GM18907 (cell line): ENCODE data around the gene PIK3C2G.
"Not testable (repeated sequence)": the region's sequence is repeated elsewhere in the genome, so short reads cannot be mapped to it uniquely, and the experiment has no call there.

ENCODE experiments used
- ATAC-seq: cut with Tn5 transposase; IDR thresholded peaks from one replicate; pipeline ENCODE4 v1.9.1; 2021; ENCODE audit warnings: mild to moderate bottlenecking, moderate library complexity; ENCODE audit not compliant: unreplicated experiment

PIK3C2G gene

DNA sequence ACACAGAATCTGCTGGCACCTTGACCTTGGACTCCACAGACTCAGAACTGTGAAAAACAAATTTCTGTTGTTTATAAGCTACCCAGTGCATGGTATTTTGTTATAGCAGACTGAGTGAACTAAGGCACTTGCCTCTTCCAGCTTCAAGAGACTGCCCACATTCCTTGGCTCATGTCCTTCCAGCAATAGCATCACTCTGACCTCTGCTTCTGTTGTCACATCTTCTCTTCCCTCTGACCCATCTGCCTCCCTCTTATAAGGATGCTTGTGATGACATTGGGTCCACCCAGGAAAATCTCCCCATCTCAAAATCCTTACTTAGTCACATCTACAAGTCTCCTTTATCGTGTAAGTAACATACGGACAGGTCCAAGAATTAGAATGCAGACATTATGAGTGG is 200.4 kb downstream of the PIK3C2G start:
- no peak for ATAC-seq

DNA sequence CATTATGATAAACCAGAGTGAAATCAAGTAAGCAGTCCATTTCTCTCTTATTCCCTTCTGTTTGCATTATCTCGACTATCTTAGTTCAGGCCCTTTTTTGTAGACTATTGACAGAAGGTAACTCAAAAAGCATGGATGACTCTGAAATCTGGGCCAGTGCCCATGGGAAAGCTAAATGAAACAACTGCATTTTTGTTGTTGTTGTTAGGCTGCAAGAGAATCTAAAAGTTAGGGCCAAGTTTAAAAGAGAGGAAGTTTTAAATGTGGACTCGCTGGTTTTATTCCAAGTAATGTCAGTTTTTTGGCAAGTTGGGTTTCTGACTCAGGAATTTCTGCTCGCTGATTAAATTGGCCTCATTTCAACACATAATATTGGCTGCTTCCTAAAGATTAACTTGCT is 201.1 kb downstream of the PIK3C2G start:
- ATAC-seq = no peak

DNA sequence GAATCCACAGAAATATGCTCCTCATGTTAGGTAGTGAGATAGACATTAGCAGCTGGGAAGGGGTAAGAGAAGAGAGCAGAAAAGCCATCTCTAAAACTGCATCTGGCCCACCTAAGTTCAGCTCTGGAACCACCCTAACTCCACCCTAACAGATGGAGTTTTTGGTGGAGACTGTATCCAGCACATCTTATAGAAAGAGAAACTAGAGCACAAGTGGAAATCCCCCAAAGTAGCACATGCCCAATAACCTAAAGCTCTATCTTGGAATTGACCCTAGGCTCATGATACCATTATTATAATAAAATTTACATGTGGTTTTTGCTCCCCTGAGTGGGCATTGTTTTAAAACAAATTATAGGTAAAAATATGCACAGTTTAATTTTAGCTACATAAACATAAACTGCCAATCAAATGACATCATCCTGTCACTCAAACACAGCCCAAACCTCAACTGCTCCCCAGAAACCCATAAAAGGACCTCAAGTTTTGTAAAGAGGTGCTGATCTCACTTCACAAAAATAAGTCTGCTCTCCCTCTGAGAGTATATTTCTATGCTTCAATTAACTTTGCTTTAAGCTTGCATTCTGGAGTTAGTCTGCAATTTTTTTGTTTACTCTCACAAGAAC is 206.4 kb downstream of the PIK3C2G start:
- peak; percentile 65 for ATAC-seq

DNA sequence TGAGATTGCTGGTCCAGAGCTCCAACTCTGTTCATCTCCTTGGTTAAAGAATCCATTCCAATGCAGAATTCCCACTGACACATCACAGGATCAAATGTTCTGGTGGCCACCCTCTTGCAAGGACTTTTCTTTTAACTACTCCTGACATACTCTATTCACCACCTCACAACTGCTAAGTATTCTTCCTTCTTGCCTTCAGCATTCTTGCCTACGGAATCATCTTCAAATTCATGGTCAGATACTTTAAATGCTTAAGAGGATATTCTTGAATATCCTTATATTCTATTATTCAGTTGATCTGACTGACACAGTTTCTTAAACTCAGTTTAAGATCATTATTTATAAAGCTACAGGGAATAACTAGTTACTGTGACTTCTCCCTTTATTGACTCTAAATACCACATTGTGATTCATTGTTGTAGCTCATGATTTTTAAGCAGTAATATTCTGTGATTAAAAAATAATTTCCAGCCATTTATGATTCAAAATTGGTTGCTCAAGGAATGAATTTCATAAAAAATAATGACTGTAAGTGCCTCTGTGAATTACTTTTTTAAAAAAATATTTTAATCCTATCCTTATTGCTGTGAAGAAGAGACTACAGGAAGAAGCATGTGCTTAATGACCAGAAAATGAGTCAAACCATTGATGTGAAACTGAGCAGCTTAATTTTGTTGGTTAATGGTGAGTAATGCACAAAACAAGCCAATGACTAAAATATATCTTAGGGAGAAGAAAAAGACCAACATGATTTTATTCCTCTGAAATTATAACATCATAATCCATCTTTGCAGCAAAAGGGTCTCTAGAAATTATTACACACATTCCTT is 207.1 kb downstream of the PIK3C2G start:
- no peak for ATAC-seq

DNA sequence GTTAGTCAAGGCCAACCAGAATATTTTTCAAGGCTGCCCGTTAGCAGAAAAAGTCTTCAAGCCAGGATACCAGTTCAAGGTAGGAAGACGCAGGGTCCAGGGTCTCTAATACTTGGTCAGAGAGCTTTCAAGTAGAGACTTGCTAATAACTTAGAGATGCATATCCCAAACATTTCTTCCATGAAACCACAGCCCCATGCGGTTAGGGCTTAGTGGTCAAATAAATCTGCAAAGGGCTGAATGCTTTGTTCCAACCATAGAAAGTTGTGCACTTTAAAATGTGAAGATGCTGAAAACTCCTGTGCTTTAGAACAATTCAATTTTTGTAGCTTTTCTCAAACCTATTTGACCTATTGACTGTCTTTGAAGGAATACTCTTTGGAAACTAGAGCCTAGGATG is 208.9 kb downstream of the PIK3C2G start:
- no peak for ATAC-seq

DNA sequence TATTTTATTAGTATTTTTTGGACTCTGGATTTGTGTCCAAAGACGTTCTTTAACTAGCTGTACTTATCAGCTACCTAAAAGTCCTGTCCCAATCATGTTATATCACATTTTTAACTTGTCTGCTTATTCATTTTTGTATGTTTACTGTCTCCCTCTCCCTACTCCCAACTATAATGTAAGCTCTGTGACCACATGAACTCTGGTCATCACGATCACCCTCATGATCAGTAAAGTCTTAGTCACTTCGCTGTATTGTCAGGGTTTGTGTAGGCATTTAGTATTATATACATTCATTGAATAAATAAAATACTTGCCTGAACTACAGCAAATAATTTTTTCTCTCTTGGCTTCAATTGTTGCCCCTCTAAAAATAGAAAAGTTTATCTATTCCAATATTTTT is 211.0 kb downstream of the PIK3C2G start:
- no peak for ATAC-seq

DNA sequence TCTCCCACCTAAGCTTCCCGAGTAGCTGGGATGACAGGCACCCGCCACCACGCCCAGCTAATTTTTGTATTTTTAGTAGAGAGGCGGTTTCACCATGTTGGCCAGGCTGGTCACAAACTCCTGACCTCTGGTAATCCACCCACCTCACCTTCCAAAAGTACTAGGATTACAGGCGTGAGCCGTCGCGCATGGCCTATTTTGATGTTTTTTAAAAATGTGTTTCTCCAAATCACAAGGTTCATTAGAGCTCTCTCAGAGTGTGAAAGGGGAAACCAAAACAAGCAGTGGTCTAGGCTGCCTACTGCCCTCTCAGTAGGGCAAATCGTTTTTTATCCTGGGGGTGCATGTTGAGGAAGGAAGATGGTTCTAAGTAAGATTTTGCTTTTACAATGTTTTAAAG is 211.5 kb downstream of the PIK3C2G start:
- ATAC-seq = no peak

DNA sequence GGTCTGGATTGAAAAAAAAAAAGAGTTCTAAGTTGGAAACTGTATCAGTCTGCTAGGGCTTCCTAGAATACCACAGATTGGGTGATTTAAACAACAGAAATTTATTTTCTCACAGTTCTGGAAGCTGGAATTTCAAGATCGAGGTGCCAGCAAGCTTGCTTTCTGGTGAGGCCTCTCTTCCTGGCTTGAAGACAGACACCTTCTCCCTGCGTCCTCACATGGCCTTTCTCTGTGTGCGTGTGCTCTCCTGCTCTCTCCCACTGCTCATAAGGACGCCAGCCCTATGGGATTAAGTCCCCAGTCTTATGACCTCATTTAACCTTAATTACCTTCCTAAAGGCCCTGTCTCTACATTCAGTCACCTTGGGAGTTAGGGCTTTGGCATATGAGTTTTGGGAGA is 215.5 kb downstream of the PIK3C2G start:
- no peak for ATAC-seq

DNA sequence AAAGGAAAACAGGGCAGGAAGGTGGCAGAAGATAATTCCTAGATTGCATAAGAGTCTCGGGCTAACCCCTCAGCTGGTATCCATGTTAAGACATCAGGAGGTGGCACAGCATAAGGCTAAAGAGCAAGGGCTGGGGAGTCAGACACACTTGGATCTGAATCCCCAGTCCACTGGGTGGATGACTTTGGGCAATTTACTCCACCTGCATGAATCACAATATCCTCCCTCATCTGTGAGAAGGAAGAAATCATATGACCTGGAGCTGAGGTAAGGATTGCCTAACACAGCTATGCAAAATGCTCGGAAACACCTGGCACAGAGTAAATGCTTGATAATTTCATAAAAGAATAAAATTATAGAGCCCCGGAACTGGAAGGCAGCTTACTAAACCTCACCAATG is 217.9 kb downstream of the PIK3C2G start:
- ATAC-seq = no peak

DNA sequence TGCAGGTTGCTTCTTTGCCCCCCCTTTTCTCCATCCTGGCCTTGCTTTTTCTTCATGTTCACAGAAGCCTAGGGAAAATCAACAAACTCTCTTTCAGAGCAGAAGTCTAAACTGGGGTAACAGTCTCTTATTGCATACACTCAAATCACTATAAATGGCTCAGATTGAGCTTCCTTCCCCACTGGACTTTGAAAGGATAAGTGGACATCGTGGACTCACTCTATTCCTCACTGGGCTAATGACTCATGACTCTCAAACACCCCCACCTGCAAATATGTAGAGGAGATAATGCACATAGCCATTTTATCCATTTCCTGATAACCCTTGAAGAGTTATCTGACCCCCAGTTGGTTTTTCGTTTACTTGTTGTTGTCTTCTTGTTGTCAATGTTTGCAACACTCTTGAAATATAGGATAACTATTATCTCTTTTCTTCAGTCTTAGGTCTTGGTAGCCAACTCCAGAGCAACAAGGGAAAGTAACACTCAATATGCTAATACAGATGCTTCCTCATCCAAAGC is 221.3 kb downstream of the PIK3C2G start:
- no peak for ATAC-seq

DNA sequence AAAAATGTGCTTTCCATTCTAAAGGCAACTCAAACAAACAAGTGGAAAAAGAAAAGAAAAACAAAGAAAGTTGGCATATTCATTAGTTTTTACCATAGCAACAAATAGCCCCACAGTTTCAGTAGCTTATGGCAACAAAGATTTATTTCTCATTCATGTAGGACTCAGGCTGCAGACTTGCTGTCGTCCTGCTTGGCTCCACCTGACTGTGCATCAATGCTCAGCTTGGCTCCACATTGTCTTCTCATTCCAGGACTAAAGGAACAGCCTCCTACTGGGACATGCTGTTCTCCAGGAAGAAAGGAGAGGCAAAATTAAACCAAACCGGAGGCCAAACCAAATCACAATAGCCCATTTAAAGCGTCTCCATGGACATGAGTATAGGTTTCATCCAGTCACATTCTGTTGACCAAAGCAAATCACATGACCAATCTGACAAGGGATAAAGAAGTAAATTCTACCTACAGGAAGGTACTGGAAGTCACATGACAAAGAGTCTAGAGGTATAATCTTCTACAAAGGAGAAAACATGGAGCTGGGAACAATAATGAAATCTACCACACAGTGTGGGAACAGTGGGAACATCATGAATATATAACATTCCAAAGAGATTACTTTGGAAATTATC is 222.5 kb downstream of the PIK3C2G start:
- no peak for ATAC-seq

DNA sequence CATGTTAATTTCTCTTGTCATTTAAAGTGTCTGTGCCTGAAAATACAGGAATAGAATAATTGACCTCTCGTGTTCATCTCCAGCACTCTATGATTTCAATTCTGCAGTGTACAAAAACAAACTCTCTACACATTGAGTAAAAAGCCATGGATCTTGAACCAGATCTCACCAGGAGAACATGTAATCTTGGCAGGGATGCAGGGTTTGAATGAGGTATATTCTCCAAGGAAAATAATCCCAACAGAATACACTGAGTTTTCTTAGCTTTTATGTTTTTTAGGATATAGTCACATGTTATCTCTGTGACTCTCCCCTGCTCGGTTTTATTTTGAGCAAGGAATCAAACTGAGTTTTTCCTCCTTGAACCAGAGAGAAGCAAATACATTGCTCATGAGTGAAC is 224.7 kb downstream of the PIK3C2G start:
- ATAC-seq = no peak

DNA sequence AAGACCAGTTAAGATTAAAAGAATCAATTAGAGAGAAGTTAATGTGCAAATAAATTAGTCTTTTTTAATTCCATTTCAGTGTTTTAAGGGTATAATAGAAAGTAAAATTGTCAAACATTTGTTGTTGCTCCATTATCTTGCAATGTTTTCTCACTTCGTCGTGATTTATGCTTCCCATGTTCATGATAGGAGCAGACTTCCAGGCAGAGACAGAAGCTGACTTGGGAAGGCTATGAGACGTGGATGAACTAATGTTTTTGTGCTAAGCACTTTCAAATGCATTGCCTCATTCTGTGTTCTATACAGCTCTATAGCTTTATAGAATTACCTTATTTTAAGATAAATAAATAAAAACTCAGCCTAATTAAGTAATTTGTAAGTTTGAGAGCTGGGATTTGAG is 226.2 kb downstream of the PIK3C2G start:
- ATAC-seq = no peak

DNA sequence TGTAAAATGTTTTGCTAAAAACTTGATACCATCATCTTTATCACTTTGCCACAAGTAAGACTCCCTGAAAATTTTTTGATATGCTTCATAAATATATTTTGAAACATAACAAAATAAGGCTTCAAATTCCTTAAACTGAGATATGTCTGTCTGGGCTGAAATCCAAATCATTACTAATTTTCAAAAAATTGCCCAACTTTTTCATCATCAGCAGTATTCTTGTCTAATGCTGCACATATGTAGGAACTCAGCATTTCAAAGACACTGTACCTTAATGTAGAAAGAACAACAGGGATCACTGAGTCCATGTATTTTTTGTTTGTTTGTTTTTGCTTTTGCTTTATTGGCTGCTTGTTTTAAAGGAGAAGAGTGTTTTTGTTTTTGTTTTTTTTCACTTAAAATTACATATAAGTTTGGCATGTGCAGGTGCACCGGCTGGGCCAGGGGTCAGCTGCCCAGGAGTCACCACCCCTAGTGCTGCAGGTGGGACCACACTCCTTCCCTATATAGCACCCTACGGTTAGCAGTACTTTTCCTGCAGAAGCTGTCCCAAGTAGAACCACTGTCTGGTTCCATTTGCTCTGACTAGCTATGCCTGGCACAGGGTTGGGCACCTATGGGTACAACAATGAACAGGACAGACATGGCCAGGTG is 231.2 kb downstream of the PIK3C2G start:
- no peak for ATAC-seq

DNA sequence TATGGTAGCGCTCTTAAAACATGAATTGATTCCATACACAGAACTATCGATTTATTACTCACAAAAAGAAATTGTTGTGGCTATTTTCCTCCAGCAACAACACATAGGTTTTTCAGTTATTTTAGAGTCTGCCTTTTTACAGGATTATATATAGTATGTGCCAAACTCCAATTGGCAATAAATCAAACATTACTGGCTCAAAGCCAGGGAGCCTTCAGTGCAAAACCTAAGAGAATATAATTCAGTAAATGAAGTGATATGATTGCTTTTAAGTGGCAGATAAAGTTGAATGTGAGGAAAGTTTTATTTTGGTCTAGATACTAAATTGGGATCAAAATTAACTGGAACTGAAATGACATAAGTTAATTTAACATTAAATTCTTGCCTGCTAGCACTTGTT is 234.8 kb downstream of the PIK3C2G start:
- no peak for ATAC-seq

DNA sequence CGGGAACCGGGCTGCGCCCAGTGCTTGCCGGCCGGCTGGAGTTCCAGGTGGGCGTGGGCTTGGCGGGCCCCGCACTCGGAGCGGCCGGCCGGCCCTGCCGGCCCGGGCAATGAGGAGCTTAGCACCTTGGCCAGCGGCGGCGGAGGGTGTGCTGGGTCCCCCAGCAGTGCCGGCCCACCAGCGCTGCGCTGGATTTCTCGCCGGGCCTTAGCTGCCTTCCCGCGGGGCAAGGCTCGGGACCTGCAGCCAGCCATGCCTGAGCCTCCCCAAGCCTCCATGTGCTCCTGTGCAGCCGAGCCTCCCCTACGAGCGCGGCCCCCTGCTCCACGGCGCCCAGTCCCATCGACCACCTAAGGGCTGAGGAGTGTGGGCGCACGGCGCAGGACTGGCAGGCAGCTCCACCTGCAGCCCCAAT is 238.8 kb downstream of the PIK3C2G start:
- ATAC-seq = not testable (repeated sequence)

DNA sequence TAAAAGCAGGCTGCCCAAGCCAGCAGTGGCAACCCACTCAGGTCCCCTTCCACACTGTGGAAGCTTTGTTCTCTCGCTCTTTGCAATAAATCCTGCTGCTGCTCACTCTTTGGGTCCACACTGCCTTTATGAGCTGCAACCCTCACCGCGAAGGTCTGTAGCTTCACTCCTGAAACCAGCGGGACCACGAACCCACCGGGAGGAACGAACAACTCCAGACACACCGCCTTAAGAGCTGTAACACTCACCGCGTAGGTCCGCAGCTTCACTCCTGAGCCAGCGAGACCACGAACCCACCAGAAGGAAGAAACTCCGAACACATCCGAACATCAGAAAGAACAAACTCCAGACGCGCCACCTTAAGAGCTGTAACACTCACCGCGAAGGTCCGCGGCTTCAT is 239.4 kb downstream of the PIK3C2G start:
- ATAC-seq = not testable (repeated sequence)

DNA sequence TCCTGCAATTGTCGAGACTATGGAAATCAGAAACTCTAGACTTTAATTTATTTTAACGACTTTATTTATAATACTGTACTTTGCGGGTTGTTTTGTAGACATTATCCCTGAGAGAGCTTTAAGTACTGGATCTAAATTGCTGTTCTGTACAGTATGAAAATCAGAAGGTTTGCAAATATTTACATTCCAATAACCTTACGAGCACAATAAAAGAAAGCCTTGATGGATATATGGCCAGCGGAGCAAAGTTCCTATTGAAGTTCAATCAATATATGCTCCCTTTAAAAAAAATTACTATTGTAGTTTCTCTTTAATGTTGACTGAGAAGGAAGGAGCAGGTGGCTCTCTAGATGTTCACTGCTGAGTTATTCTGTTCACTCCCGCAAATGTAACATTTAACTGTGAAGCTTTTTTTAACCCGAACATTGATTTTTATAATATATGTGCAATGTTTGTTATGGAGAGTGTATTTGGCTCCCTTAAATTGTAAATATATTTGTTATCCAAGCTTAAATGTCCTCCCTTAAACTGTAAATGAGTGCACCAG is 241.2 kb downstream of the PIK3C2G start:
- ATAC-seq = no peak

DNA sequence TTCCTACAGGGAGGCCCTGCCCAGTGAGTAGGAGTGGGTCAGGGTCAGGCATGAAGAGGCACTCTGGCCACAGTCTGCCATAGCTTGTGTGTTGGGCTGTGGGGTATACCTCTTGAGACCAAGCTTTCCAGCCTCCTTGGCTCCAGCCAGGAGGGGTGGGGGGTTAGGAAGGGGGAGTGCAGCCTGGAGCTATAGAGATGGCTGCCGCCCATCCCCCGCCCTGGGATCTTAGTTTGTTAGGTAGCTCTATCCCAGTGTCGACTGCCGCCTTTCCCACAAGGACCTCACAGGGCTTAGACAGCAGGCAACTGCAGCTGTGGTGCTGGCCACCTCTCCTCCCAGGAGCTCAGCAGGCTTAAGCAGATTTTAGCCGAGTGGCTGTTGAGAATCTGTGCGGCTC is 260.1 kb downstream of the PIK3C2G start:
- ATAC-seq = no peak

DNA sequence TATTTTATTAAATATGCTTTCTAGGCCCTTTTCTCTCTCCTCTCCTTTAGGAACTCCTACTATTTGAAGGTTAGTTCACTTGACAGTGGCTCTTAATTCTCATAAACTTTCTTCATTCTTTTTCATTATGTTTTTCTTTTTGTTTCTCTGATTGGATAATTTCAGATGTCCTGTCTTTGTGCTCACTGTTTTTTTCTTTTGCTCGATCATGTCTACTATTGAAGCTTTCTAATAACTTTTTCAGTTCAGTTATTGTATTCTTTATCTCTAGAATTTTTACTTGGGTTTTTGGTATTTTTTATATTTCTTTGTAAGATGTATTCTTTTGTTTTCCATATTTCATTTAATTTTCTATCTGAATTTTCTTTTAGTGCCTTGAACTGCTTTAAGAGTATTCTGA is 261.5 kb downstream of the PIK3C2G start:
- ATAC-seq = no peak

DNA sequence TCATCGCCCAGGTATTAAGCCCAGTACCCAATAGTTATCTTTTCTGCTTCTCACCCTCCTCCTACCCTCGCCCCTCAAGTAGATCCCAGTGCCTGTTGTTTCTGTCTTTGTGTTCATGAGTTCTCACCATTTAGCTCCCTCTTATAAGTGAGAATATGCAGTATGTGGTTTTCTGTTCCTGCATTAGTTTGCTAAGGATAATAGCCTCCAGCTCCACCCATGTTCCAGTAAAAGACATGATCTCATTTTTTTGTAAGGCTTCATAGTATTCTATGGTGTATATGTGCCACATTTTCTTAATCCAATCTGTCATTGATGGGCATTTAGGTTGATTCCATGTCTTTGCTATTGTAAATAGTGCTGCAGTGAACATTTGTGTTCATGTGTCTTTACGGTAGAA is 281.2 kb downstream of the PIK3C2G start:
- not testable (repeated sequence) for ATAC-seq
